ENCODE results near the gene DRG2.

DRG2 gene

GRCh38 chr17:18115517-18115916 lies 27.8 kb downstream of the DRG2 start:
- H3K27ac ChIP-seq = no peak overlapping the region
- no peaks in the 10 kb centered on the region for H3K9me3 ChIP-seq
- H3K36me3 ChIP-seq = no peaks in the 10 kb centered on the region
- H3K27me3 ChIP-seq = no peaks in the 10 kb centered on the region
- no peaks in the 10 kb centered on the region for H3K4me1 ChIP-seq (ENCODE audit: control insufficient read depth in 1 of 2, insufficient read depth in 1 of 2, low read depth in 1 of 2, low read length in 1 of 2)
- no peak for TF ChIP-seq CTCF (IDR thresholded peaks at IDR 0.05)
- H3K4me3 ChIP-seq (ENCODE audit: low read depth in 1 of 2, low read length in 1 of 2) = no peak overlapping the region

GRCh38 chr17:18116078-18116477 lies 28.3 kb downstream of the DRG2 start:
- H3K36me3 ChIP-seq = no peaks in the 10 kb centered on the region
- no peak overlapping the region for H3K4me3 ChIP-seq (ENCODE audit: low read depth in 1 of 2, low read length in 1 of 2)
- H3K4me1 ChIP-seq (ENCODE audit: control insufficient read depth in 1 of 2, insufficient read depth in 1 of 2, low read depth in 1 of 2, low read length in 1 of 2) = no peaks in the 10 kb centered on the region
- no peak for TF ChIP-seq CTCF (IDR thresholded peaks at IDR 0.05)
- no peak overlapping the region for H3K27ac ChIP-seq
- H3K27me3 ChIP-seq = no peaks in the 10 kb centered on the region
- H3K9me3 ChIP-seq = no peaks in the 10 kb centered on the region

GRCh38 chr17:18117533-18117932 lies 29.8 kb downstream of the DRG2 start:
- no peak for TF ChIP-seq CTCF (IDR thresholded peaks at IDR 0.05)
- H3K27ac ChIP-seq = no peak overlapping the region
- H3K9me3 ChIP-seq = no peaks in the 10 kb centered on the region
- H3K4me3 ChIP-seq (ENCODE audit: low read depth in 1 of 2, low read length in 1 of 2) = no peak overlapping the region
- no peaks in the 10 kb centered on the region for H3K36me3 ChIP-seq
- no peaks in the 10 kb centered on the region for H3K4me1 ChIP-seq (ENCODE audit: control insufficient read depth in 1 of 2, insufficient read depth in 1 of 2, low read depth in 1 of 2, low read length in 1 of 2)
- H3K27me3 ChIP-seq = no peaks in the 10 kb centered on the region

GRCh38 chr17:18117982-18118975 lies 30.5 kb downstream of the DRG2 start:
- no peaks in the 10 kb centered on the region for H3K9me3 ChIP-seq
- TF ChIP-seq CTCF (IDR thresholded peaks at IDR 0.05) = no peak
- no peak overlapping the region for H3K4me3 ChIP-seq (ENCODE audit: low read depth in 1 of 2, low read length in 1 of 2)
- H3K36me3 ChIP-seq = no peaks in the 10 kb centered on the region
- H3K27ac ChIP-seq = no peak overlapping the region
- H3K4me1 ChIP-seq (ENCODE audit: control insufficient read depth in 1 of 2, insufficient read depth in 1 of 2, low read depth in 1 of 2, low read length in 1 of 2) = no peaks in the 10 kb centered on the region
- H3K27me3 ChIP-seq = no peaks in the 10 kb centered on the region

GRCh38 chr17:18119166-18119745 lies 31.5 kb downstream of the DRG2 start:
- H3K9me3 ChIP-seq = no peaks in the 10 kb centered on the region
- H3K4me1 ChIP-seq (ENCODE audit: control insufficient read depth in 1 of 2, insufficient read depth in 1 of 2, low read depth in 1 of 2, low read length in 1 of 2) = no peaks in the 10 kb centered on the region
- no peak overlapping the region for H3K27ac ChIP-seq
- no peaks in the 10 kb centered on the region for H3K36me3 ChIP-seq
- no peak for TF ChIP-seq CTCF (IDR thresholded peaks at IDR 0.05)
- H3K27me3 ChIP-seq = no peaks in the 10 kb centered on the region
- no peak overlapping the region for H3K4me3 ChIP-seq (ENCODE audit: low read depth in 1 of 2, low read length in 1 of 2)

Measured in neutrophil (primary cell).